HG03558 (cell line): Measurements from ENCODE around the gene CYP2A13.
"Not testable (repeated sequence)": the region's sequence is repeated elsewhere in the genome, so short reads cannot be mapped to it uniquely, and the experiment has no call there.

Experiments
- ATAC-seq: cut with Tn5 transposase; IDR thresholded peaks from one replicate; pipeline ENCODE4 v1.9.1; 2021; ENCODE audit warnings: moderate number of reproducible peaks; ENCODE audit not compliant: unreplicated experiment; ENCODE audit errors: extremely low read depth

The CYP2A13 gene

GRCh38 chr19:41116261-41116660 is 28.0 kb downstream of the CYP2A13 start:
- ATAC-seq: no peak

DNA sequence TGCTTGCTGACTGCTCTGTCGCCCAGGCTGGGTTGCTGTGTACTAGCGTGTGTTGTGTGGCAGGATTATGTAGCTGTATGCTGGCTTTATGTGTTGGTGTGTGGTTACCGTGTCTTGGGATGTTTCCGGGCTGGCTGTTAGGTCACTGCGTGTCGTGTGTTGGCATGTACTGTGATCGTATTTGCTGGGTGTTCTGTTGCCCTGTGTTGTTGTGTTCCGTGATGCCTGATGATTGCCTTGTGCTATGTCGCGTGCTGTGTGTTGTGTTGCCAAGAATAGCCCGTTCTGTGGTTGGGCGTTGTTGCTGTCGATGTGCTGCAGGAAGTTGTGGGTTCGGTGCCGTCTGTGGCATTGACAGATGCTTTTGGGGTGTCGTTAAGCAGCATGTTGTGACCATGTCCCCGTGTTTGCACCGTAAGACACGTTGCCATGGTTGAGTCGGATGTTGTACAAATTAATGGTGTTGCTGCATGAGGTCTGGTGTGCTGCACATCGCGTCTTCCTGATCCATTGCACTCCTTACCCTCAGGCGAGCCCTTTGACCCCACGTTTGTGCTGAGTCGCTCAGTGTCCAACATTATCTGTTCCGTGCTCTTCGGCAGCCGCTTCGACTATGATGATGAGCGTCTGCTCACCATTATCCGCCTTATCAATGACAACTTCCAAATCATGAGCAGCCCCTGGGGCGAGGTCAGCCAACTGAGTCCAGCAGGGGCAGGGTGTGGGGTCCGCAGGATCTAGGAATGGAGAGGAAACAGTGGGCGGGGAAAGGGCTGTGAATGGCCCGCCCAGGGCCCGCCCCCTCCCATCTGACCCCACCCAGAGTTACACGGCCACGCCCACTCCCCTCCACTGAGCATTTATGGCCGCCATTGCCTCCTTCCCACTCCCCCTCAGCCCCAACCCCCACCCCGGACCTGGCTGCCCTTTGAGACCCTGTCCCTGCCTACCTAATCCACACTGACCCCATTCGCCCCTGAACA is 33.0 kb downstream of the CYP2A13 start:
- ATAC-seq: not testable (repeated sequence)

- ATAC-seq: not testable (repeated sequence)
Observed at GRCh38 chr19:41122846-41123245, 34.6 kb downstream of the CYP2A13 start.

DNA sequence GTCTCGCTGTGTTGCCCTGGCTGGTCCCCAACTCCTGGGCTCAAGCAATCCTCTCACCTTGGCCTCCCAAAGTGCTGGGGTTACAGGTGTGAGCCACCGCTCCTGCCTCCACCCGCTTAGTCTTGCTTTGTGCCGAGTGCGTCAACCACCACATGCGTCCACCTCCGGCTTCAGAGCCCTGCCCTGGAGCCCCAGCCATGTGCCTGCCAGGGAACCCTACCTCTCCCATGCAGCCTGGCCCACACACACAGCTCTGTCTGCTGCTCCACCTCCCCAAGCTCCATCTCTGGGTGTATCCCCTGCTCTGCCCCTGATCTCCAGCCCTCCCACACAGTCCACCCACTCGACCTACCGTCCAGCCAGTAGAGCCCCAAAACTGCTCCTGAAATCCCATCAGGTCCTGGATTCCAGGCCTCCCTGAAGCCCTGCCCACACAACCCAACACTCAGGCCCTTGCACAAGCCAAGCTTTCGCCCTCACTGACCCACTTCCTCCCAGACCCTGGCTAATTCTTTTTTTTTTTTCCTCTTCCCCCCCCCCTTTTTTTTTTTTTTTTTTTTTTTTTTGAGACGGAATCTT is 35.6 kb downstream of the CYP2A13 start:
- no peak for ATAC-seq

GRCh38 chr19:41126765-41127203 is 38.5 kb downstream of the CYP2A13 start:
- not testable (repeated sequence) for ATAC-seq

- ATAC-seq: not testable (repeated sequence)
Observed at GRCh38 chr19:41127362-41127761, 39.1 kb downstream of the CYP2A13 start.

DNA sequence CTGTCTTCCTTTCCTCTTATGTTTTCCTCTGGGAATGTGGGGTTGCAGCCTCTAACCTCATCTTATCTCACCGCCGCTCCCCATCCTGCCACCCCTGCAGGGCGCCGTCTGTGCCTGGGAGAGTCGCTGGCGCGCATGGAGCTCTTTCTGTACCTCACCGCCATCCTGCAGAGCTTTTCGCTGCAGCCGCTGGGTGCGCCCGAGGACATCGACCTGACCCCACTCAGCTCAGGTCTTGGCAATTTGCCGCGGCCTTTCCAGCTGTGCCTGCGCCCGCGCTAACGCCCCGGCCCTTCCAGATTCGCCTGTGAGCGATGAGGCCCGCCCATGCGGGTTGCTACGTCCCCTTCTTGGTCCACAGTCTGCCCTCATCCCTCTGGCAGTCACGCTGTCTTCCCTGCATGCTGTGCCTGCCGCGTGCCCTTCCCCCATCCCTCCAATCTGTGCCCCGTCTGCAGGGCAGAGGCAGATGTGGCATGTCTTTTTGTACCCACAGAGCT is 39.6 kb downstream of the CYP2A13 start:
- not testable (repeated sequence) for ATAC-seq

DNA sequence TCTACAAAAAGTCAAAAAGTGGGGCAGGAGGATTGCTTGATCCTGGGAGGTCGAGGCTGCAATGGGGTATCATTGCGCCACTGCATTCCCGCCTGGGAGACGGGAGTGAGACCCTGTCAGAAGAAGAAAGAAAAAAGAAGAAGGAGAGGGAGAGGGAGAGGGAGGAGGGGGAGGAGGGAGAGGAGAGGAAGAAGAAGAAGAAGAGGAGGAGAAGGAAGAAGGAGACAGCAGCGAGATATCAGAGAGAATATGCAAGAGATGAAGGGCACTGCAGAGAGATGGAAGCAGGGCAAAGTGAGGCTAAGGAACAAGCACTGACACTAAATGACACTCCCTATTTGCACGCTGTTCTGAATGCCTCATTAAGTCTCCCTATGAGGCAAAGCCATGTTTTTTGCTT is 40.4 kb downstream of the CYP2A13 start:
- no peak for ATAC-seq

- ATAC-seq: no peak
Observed at GRCh38 chr19:41131186-41131585, 42.9 kb downstream of the CYP2A13 start.

- ATAC-seq: no peak
Observed at GRCh38 chr19:41133260-41133659, 45.0 kb downstream of the CYP2A13 start.

GRCh38 chr19:41134616-41135015 is 46.4 kb downstream of the CYP2A13 start:
- no peak for ATAC-seq

GRCh38 chr19:41135390-41136384 is 47.4 kb downstream of the CYP2A13 start:
- ATAC-seq: not testable (repeated sequence)

GRCh38 chr19:41136636-41137455 is 48.6 kb downstream of the CYP2A13 start:
- no peak for ATAC-seq

GRCh38 chr19:41144403-41144802 is 56.2 kb downstream of the CYP2A13 start:
- ATAC-seq: no peak
